Suprapubic skin (tissue), 4 donors: ENCODE measurements around the gene KRT75.

Source experiments
- CTCF ChIP-seq, 2 donors: fragments of 200-600 bp in 1 of 2; fragments of 450-650 bp in 1 of 2; sonication (generic) in 1 of 2; IDR thresholded peaks; one replicate each; pipeline ENCODE4 v1.5.1; 2016 to 2019; ENCODE audit warnings: antibody characterized with exemption in 2 of 2, mild to moderate bottlenecking in 1 of 2, moderate library complexity in 1 of 2
- POLR2A ChIP-seq, 2 donors: fragments of 450-650 bp; IDR thresholded peaks; one replicate each; pipeline ENCODE4 v1.6.1; 2017; ENCODE audit warnings: antibody characterized with exemption in 2 of 2, mild to moderate bottlenecking in 2 of 2, moderate library complexity in 2 of 2
- POLR2AphosphoS5 ChIP-seq, 3 donors: sonication (generic); formaldehyde crosslinking; IDR thresholded peaks; one replicate each; pipeline ENCODE4 v1.6.1; 2017; ENCODE audit warnings: antibody characterized with exemption in 3 of 3

- no peak for TF ChIP-seq CTCF (IDR thresholded peaks at IDR 0.05)
- TF ChIP-seq POLR2AphosphoS5 (IDR thresholded peaks at IDR 0.05) = no peak
- TF ChIP-seq POLR2A (IDR thresholded peaks at IDR 0.05) = no peak
Measured at GRCh38 chr12:52439420-52439819, 5.2 kb upstream of the KRT75 start.
